GM12878 (cell line): ENCODE measurements around the gene GLYAT. TPM values are rescaled to one million over a fixed set of nuclear protein-coding genes. Genes with fewer than 3 reads are reported as not detected.

Experiments used
- ATAC-seq: fragments of 200-7000 bp; cut with Tn5 transposase; 3 replicates; pipeline ENCODE4 v1.9.1; 2020; ENCODE audit warnings: mild to moderate bottlenecking, moderate library complexity
- BruUV-seq: library from RNA; stranded (reverse); fragments of 400-500 nt; replicated peaks from 2 replicates; lab custom pipeline; 2021; lab: Mats Ljungman, UMichigan
- CTCF ChIA-PET: fragments of 300-600 bp; sonication (Branson Sonifier 250); formaldehyde crosslinking; extraction: SDS; loops from one replicate; lab custom pipeline; 2021; ENCODE audit warnings: inconsistent platforms; lab: Yijun Ruan, JAX
- POLR2A ChIA-PET: fragments of 350-600 bp; formaldehyde crosslinking; extraction: SDS; loops from one replicate; lab custom pipeline; 2021; ENCODE audit warnings: inconsistent platforms; lab: Charles Lee
- RAD21 ChIA-PET: fragments of 300-600 bp; sonication (Branson Sonifier 250); formaldehyde crosslinking; loops from one replicate; lab custom pipeline; 2023; ENCODE audit warnings: antibody characterized with exemption; ENCODE audit not compliant: unreplicated experiment; lab: Charles Lee
- SMC1A ChIA-PET: fragments of 300-600 bp; sonication (Branson Sonifier 250); formaldehyde crosslinking; loops from one replicate; lab custom pipeline; 2023; ENCODE audit not compliant: unreplicated experiment, uncharacterized antibody; lab: Charles Lee
- DNase-seq: peaks from one replicate; pipeline ENCODE4 v3.0.0-alpha.2; 2011; ENCODE audit warnings: low read depth, low spot score
- FAIRE-seq: peaks from 3 replicates; lab custom pipeline; 2011; peaks lifted over from hg19 to GRCh38; lab: Jason Lieb, UNC
- H2AFZ ChIP-seq: 2 replicates; pipeline ENCODE4 v1.6.0; 2011; ENCODE audit warnings: low read depth, low read length, control low read depth; ENCODE audit not compliant: control insufficient read depth
- H3K27ac ChIP-seq: 2 replicates; pipeline ENCODE4 v1.5.1; 2011; ENCODE audit warnings: control low read depth; ENCODE audit not compliant: control insufficient read depth, insufficient read depth
- H3K27me3 ChIP-seq, 2 experiments: replicated peaks in 1 of 2; 2 replicates each; pipeline versions ENCODE4 v1.6.0 to v1.6.1; 2011; ENCODE audit warnings: low read length in 1 of 2; ENCODE audit not compliant: control insufficient read depth in 2 of 2, insufficient read depth in 2 of 2
- H3K36me3 ChIP-seq, 2 experiments: 2 replicates each; pipeline ENCODE4 v1.5.1; 2011; ENCODE audit warnings: low read length in 1 of 2; ENCODE audit not compliant: control insufficient read depth in 2 of 2, insufficient read depth in 2 of 2
- H3K4me1 ChIP-seq: 2 replicates; pipeline ENCODE4 v1.6.1; 2011; ENCODE audit warnings: mild to moderate bottlenecking, low read length, moderate library complexity, mixed read lengths; ENCODE audit not compliant: control insufficient read depth, insufficient read depth
- H3K4me2 ChIP-seq: 2 replicates; pipeline ENCODE4 v1.6.0; 2011; ENCODE audit warnings: control low read depth; ENCODE audit not compliant: control insufficient read depth, insufficient read depth
- H3K4me3 ChIP-seq: fragments of 200-600 bp; sonication (generic); 2 replicates; pipeline ENCODE4 v1.5.1; 2016
- H3K79me2 ChIP-seq: 2 replicates; pipeline ENCODE4 v1.6.0; 2011; ENCODE audit warnings: low read length; ENCODE audit not compliant: control insufficient read depth, insufficient read depth
- H3K9ac ChIP-seq: 2 replicates; pipeline ENCODE4 v1.8.0; 2011; ENCODE audit warnings: low read length, control low read depth, mixed read lengths; ENCODE audit not compliant: control insufficient read depth, insufficient read depth
- H3K9me3 ChIP-seq: replicated peaks from 3 replicates; pipeline ENCODE4 v1.5.1; 2011; ENCODE audit warnings: mild to moderate bottlenecking, low read length; ENCODE audit not compliant: control insufficient read depth, insufficient read depth
- H4K20me1 ChIP-seq: 2 replicates; pipeline ENCODE4 v1.6.0; 2011; ENCODE audit not compliant: control insufficient read depth, insufficient read depth
- NFXL1 ChIP-seq: fragments of 450-650 bp; IDR thresholded peaks from 2 replicates; pipeline ENCODE4 v1.6.1; 2017; ENCODE audit warnings: antibody characterized with exemption, mild to moderate bottlenecking, borderline replicate concordance
- NR2C2 ChIP-seq: IDR thresholded peaks from 2 replicates; pipeline ENCODE4 v1.6.1; 2011; ENCODE audit warnings: borderline replicate concordance, low read depth; ENCODE audit not compliant: control insufficient read depth, insufficient read length
- NRF1 ChIP-seq: conservative IDR thresholded peaks from 2 replicates; pipeline ENCODE4 v1.6.1; 2011; ENCODE audit warnings: mild to moderate bottlenecking, low read depth, low read length, improper control_type of control experiment
- STAT1 ChIP-seq: fragments of 450-650 bp; conservative IDR thresholded peaks from 2 replicates; pipeline ENCODE4 v1.6.1; 2014; ENCODE audit warnings: antibody characterized with exemption, mild to moderate bottlenecking
- ZBED1 ChIP-seq: IDR thresholded peaks from 2 replicates; pipeline ENCODE4 v1.6.1; 2016; ENCODE audit warnings: borderline replicate concordance
- WGBS: methylation state at CpG from one replicate; pipeline ENCODE4 v1.1.6; 2016; ENCODE audit warnings: low lambda C conversion rate; ENCODE audit not compliant: insufficient replicate concordance, insufficient coverage; ENCODE audit errors: missing lambda C conversion rate; 5-methylcytosine and 5-hydroxymethylcytosine counted together
- in situ Hi-C: fragments of 300-500 bp; cut with MboI; formaldehyde crosslinking; loops from 9 replicates; pipeline ENCODE4 v1.14.3; 2018; ENCODE audit warnings: mixed read lengths
- intact Hi-C: fragments of 100-400 bp; cut with micrococcal nuclease; formaldehyde crosslinking; loops from one replicate; pipeline ENCODE4 v1.14.2; 2022; ENCODE audit not compliant: unreplicated experiment
- polyA plus RNA-seq, 11 experiments: library from polyadenylated mRNA; depleted of rRNA in 4 of 11; unstranded in 6 of 11; stranded (reverse) in 5 of 11; fragments of >200 nt; fragmentation: Nextera tagmentation in 4 of 11; fragmentation: Illumina TruSeq in 1 of 11; extraction: Ambion mirVana in 4 of 11; extraction: Trizol in 1 of 11; gene quantifications; 1 replicate in 1 of 11; 2 replicates in 10 of 11; pipeline versions ENCODE4 v1.2.1 to v1.2.3, GENCODE V29; 2011 to 2016; ENCODE audit warnings: inconsistent platforms in 2 of 11, missing spikeins in 2 of 11, low read depth in 1 of 11
- total RNA-seq, 4 experiments: library from RNA; depleted of rRNA in 3 of 4; stranded (reverse); fragments of >200 nt in 3 of 4; fragmentation: Illumina TruSeq in 1 of 4; extraction: Trizol in 1 of 4; gene quantifications; 2 replicates each; pipeline versions ENCODE4 v1.2.1 to v1.2.3, GENCODE V29; 2013 to 2021
- TF ChIP-seq, protein P1 (sequence below): IDR thresholded peaks from 2 replicates; pipeline ENCODE4 v1.6.1; 2011; ENCODE audit warnings: mild to moderate bottlenecking, low read depth, low read length, moderate library complexity; ENCODE audit not compliant: insufficient replicate concordance

Gene GLYAT
- total and polyA plus RNA-seq, 10 of the 15 experiments (the other 5 are each of a cell fraction or from before 2014, with no cell fraction given), result 0.18 TPM; not detected in 9

DNA sequence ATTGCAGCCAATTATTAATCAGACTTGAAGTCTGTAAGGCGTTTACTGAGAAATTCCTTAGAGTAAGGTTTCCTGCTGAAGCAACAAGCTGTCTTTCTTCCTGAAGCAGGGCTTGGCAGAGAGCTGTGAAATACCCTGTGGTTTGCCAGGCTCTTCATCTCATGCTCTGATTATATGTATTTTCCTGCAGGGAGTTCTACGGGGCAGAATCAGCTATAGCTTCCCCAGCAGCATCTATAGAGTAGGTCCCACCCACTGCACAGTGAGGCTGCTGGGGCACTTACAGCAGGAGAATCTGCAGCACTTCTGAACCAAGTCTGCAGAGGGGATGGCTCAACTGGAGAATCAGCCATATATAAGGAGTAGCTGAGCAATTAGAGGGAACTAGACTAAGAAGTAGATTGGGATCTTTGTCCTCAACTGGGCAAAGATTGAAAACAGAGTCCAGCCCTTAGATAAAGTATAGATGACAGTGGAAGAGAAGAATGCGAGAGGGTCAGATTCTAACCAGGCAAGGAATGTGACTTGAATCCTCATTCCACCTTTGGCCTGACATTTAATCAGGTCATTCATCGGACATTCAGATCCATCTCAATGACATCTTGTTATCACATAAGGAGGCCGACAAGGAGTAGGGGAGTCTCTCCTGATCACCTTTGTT is 71.7 kb downstream of the GLYAT start:
- H3K36me3 ChIP-seq, result no peaks in the 10 kb centered on the region
- no peaks in the 10 kb centered on the region for H4K20me1 ChIP-seq
- FAIRE-seq, result no peak
- H3K27me3 ChIP-seq, result no peaks in the 10 kb centered on the region
- intact Hi-C loops (no loop called here), in situ Hi-C loops (loop anchor here (10.0 kb wide), 1 partner anchor 495 kb away; no protein-coding TSS in a partner anchor)
- H3K4me2 ChIP-seq, result no peak overlapping the region
- no peaks in the 10 kb centered on the region for H3K4me1 ChIP-seq
- WGBS, result 69% methylated on average over 5 of the region's 5 CpGs
- POLR2A ChIA-PET, result interaction anchor here (0.7 kb wide), 1 partner anchor 26 kb away, joined by 3 read pairs; no protein-coding TSS in a partner anchor
- H3K4me3 ChIP-seq, result no peak overlapping the region
- ATAC-seq, result no peak
- no peak for TF ChIP-seq NRF1
- no peak for TF ChIP-seq ZBED1
- SMC1A ChIA-PET, result interaction anchor here (0.6 to 2.9 kb wide), 2 partner anchors 13 to 17 kb away, joined by 3 to 10 read pairs; no protein-coding TSS in a partner anchor
- CTCF ChIA-PET, result interaction anchor here (0.8 to 1.0 kb wide), 2 partner anchors 13 to 15 kb away, joined by 3 to 6 read pairs; no protein-coding TSS in a partner anchor
- RAD21 ChIA-PET, result interaction anchor here (1.7 kb wide), 1 partner anchor 13 kb away, joined by 6 read pairs; no protein-coding TSS in a partner anchor
- no TSS peak for BruUV-seq
- H3K9ac ChIP-seq, result no peak overlapping the region
- no peak overlapping the region for H2AFZ ChIP-seq
- no peak overlapping the region for H3K27ac ChIP-seq
- H3K9me3 ChIP-seq, result no peaks in the 10 kb centered on the region
- H3K79me2 ChIP-seq, result no peaks in the 10 kb centered on the region
- no peak for DNase-seq

DNA sequence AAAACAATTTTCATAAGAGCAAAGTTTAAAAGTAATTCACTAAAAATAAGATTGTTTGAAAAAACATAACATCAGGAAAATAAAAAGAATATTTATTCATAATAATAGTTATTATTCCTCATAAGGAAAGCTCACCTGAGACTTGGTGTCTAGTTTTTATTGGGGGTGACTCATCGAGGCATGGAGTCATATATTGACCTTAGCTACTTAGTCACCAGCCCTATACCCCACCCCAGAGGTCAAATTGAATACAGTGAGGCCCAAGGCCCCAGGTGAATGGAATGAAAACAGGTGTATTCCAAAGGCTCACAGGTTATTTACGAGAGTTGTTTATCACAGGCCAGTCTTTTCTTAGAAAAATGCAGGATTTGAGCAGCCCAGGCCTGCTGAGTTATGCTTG is 72.3 kb downstream of the GLYAT start:
- no peak overlapping the region for H3K4me2 ChIP-seq
- FAIRE-seq (no peak), DNase-seq (no peak), ATAC-seq (no peak)
- no peaks in the 10 kb centered on the region for H3K36me3 ChIP-seq
- no peaks in the 10 kb centered on the region for H3K79me2 ChIP-seq
- BruUV-seq, result no TSS peak
- WGBS, result 0% methylated on average over 2 of the region's 2 CpGs
- no peaks in the 10 kb centered on the region for H4K20me1 ChIP-seq
- H3K9ac ChIP-seq, result no peak overlapping the region
- ChIA-PET RAD21 (interaction anchor here (1.7 kb wide), 1 partner anchor 12 kb away, joined by 6 read pairs; no protein-coding TSS in a partner anchor), SMC1A (interaction anchor here (0.6 to 2.9 kb wide), 2 partner anchors 12 to 17 kb away, joined by 3 to 10 read pairs; no protein-coding TSS in a partner anchor), CTCF (interaction anchor here (0.8 to 1.0 kb wide), 2 partner anchors 12 to 15 kb away, joined by 3 to 6 read pairs; no protein-coding TSS in a partner anchor), POLR2A (no interaction called here)
- H3K9me3 ChIP-seq, result no peaks in the 10 kb centered on the region
- H3K27ac ChIP-seq, result no peak overlapping the region
- intact Hi-C loops (no loop called here), in situ Hi-C loops (loop anchor here (10.0 kb wide), 1 partner anchor 495 kb away; no protein-coding TSS in a partner anchor)
- peaks cover 4% of the 10 kb centered on the region; the same call in 1 of the 2 replicates for H3K4me1 ChIP-seq
- H3K4me3 ChIP-seq, result no peak overlapping the region
- no peak for TF ChIP-seq NR2C2
- TF ChIP-seq, protein P1, sequence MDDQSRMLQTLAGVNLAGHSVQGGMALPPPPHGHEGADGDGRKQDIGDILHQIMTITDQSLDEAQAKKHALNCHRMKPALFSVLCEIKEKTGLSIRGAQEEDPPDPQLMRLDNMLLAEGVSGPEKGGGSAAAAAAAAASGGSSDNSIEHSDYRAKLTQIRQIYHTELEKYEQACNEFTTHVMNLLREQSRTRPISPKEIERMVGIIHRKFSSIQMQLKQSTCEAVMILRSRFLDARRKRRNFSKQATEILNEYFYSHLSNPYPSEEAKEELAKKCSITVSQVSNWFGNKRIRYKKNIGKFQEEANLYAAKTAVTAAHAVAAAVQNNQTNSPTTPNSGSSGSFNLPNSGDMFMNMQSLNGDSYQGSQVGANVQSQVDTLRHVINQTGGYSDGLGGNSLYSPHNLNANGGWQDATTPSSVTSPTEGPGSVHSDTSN, result no peak
- no peak for TF ChIP-seq NFXL1
- TF ChIP-seq STAT1, result no peak
- H3K27me3 ChIP-seq, result no peaks in the 10 kb centered on the region
- H2AFZ ChIP-seq, result no peak overlapping the region
